IPS-18a (cell line): ENCODE data around the gene TTLL13.
"Not testable (repeated sequence)": the region's sequence is repeated elsewhere in the genome, so short reads cannot be mapped to it uniquely, and the experiment has no call there.

Source experiments
- H3K27ac ChIP-seq: one replicate; pipeline ENCODE4 v1.5.1; 2013; ENCODE audit warnings: low read length
- H3K27me3 ChIP-seq: one replicate; pipeline ENCODE4 v1.6.1; 2013; ENCODE audit warnings: mild to moderate bottlenecking, low read length; ENCODE audit not compliant: control insufficient read depth, insufficient read depth
- H3K36me3 ChIP-seq: one replicate; pipeline ENCODE4 v1.6.1; 2013; ENCODE audit warnings: low read depth, low read length; ENCODE audit not compliant: control insufficient read depth
- H3K4me1 ChIP-seq: one replicate; pipeline ENCODE4 v1.6.1; 2013; ENCODE audit warnings: low read depth, low read length; ENCODE audit not compliant: control insufficient read depth
- H3K4me3 ChIP-seq: one replicate; pipeline ENCODE4 v1.5.1; 2013; ENCODE audit warnings: low read length
- H3K9ac ChIP-seq: one replicate; pipeline ENCODE4 v1.6.1; 2013; ENCODE audit warnings: mild to moderate bottlenecking, low read length, moderate library complexity
- H3K9me3 ChIP-seq: one replicate; pipeline ENCODE4 v1.6.1; 2013; ENCODE audit warnings: low read depth, low read length; ENCODE audit not compliant: control insufficient read depth

TTLL13 gene

DNA sequence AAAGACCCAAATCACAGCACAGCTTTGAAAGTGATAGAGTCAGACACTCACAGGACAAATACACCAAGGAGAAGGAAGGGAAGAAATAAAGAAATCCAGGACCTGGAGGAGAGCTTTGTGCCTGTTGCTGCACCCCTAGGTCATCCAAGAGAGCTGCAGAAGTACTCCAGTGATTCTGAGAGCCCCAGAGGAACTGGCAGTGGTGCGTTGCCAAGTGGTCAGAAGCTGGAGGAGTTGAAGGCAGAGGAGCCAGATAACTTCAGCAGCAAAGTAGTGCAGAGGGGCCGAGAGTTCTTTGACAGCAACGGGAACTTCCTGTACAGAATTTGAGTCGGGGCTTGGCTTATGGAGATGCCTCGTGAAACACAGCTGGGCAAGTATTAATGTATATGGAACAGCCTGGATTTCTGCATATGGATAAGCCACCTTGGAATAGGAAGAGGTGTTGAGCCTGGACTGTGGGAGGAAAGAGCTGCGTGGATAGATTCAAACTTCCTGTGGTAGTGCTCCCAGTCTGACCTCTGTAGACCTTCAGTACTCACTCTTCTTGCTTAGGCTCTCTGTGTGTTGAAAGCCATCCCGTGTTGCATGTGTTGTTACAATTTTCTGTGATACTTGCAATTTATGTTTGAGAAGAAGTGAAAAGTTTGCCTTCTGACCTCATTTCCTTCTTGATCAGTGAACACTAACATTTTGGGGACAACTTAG, 22.3 kb downstream of the TTLL13 start:
- H3K36me3 ChIP-seq: peaks cover 45% of the 10 kb centered on the region
- no peak overlapping the region for H3K4me3 ChIP-seq
- no peaks in the 10 kb centered on the region for H3K9me3 ChIP-seq
- H3K4me1 ChIP-seq: peaks cover 17% of the 10 kb centered on the region
- no peaks in the 10 kb centered on the region for H3K27me3 ChIP-seq
- no peak overlapping the region for H3K9ac ChIP-seq
- no peak overlapping the region for H3K27ac ChIP-seq

DNA sequence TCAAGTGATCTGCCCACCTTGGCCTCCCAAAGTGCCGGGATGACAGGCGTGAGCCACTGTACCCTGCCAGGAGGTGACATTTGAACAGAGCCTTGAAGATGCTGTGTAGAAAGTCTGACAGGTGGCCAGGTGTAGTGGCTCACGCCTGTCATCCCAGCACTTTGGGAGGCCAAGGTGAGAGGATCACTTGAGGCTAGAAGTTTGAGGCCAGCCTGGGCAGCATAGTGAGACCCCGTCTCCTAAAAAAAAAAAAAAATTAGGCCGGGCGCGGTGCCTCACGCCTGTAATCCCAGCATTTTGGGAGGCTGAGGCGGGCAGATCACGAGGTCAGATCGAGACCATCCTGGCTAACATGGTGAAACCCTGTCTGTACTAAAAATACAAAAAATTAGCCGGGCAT, 29.1 kb downstream of the TTLL13 start:
- H3K27ac ChIP-seq, H3K27me3 ChIP-seq, H3K36me3 ChIP-seq, H3K9me3 ChIP-seq, H3K4me3 ChIP-seq, H3K9ac ChIP-seq, H3K4me1 ChIP-seq: not testable (repeated sequence)

DNA sequence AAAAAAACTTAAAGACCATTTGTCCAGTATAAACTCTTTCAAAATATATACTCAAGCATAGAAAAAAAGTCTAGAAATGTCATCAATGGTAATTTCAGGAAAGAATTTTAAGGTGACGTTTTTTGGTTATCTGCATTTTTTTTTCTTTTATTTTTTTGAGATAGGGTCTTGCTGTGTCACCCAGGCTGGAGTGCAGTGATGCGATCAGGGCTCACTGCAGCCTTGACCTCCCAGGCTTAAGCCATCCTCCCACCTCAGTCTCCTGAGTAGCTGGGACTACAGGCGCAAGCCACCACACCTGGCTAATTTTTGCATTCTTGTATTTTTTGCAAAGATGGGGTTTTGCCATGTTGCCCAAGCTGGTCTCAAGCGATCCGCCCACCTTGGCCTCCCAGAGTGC, 31.4 kb downstream of the TTLL13 start:
- H3K27ac ChIP-seq, H3K9ac ChIP-seq, H3K9me3 ChIP-seq, H3K27me3 ChIP-seq, H3K4me1 ChIP-seq, H3K36me3 ChIP-seq, H3K4me3 ChIP-seq: not testable (repeated sequence)

DNA sequence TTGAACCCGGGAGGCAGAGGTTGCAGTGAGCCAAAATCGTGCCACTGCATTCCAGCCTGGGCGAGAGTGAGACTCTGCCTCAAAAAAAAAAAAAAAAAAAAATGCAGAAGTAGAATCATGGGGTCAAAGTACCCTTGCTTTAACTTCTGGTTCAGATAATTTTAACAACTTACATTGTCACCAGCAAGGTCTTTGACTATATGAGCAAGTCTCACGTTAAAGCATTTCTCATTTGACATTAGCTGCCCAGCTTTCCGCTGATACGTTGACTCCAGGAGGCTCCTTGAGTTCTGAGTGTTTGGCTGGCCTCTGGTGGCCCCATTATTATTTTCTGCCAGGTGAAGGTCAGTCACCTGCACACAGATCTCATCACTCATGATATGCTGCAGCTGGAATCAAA, 32.3 kb downstream of the TTLL13 start:
- H3K27me3 ChIP-seq, H3K27ac ChIP-seq, H3K9me3 ChIP-seq, H3K36me3 ChIP-seq, H3K4me3 ChIP-seq, H3K9ac ChIP-seq, H3K4me1 ChIP-seq: not testable (repeated sequence)

DNA sequence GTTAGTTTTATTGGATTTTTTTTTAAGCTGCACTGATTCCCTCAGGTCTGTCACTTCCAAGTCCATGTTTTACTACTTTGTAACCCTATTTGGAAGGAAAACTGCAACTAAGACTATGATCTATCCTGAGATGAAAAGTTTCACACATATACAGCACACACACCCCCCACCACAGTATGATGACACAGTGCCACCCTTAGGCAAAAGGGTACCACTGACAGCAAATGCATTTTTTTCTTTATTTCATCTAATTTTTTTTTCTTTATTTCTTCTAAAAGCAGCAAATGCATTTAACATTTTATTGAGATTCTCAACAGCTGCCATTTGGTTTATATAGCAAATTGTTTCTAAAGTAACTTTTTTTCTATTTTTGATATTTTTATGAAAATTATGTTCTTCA, 37.3 kb downstream of the TTLL13 start:
- no peak overlapping the region for H3K9ac ChIP-seq
- H3K4me3 ChIP-seq: no peak overlapping the region
- H3K4me1 ChIP-seq: peaks cover 10% of the 10 kb centered on the region
- H3K27me3 ChIP-seq: no peaks in the 10 kb centered on the region
- no peak overlapping the region for H3K27ac ChIP-seq
- no peaks in the 10 kb centered on the region for H3K36me3 ChIP-seq
- H3K9me3 ChIP-seq: no peaks in the 10 kb centered on the region

DNA sequence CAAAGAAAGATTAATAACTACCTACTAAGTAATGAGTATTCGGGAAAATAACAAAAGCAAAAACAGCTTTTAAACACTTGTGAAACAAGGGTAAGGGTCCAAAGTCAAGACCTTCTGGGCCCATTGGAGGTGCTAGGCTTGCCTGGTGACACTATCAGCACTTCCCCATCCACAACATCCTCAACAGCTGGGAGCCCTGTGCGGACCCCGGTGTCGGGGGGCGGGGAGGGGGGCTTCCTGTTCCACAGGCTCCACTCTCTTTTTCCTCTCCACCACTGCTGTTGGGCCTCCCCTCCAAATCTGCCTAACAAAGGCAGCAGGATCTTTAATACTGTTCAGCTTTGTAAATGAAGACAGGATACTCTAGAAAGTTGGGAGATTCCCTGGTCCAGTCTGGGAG, 37.7 kb downstream of the TTLL13 start:
- H3K9ac ChIP-seq: no peak overlapping the region
- H3K27ac ChIP-seq: no peak overlapping the region

DNA sequence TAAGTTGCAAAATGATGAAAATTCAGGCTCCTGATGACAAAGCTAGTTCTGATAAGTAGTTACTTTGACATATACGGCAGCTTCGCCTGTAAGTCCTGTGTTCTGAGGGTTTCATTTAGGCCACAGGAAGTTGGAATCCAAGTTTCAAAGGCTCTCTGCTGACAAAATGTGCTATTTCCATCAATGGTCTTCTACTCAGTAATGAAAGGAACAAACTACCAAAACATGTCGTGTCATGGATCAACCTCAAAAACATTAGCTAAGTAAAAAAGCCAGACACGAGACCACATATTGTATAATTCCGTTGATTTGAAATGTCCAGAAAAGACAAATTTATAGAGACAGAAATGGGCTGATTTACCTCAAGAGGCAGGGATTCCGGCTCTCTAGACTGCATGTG, 38.6 kb downstream of the TTLL13 start:
- peaks cover 10% of the 10 kb centered on the region for H3K4me1 ChIP-seq
- H3K9me3 ChIP-seq: no peaks in the 10 kb centered on the region
- H3K36me3 ChIP-seq: no peaks in the 10 kb centered on the region
- no peaks in the 10 kb centered on the region for H3K27me3 ChIP-seq
- H3K27ac ChIP-seq: no peak overlapping the region
- H3K4me3 ChIP-seq: no peak overlapping the region
- no peak overlapping the region for H3K9ac ChIP-seq

More for the DNA sequence above, 37.7 kb downstream of the TTLL13 start:
- Histone ChIP-seq H3K36me3 (no peaks in the 10 kb centered on the region), H3K4me1 (peaks cover 10% of the 10 kb centered on the region), H3K27me3 (no peaks in the 10 kb centered on the region), H3K4me3 (no peak overlapping the region), H3K9me3 (no peaks in the 10 kb centered on the region)

DNA sequence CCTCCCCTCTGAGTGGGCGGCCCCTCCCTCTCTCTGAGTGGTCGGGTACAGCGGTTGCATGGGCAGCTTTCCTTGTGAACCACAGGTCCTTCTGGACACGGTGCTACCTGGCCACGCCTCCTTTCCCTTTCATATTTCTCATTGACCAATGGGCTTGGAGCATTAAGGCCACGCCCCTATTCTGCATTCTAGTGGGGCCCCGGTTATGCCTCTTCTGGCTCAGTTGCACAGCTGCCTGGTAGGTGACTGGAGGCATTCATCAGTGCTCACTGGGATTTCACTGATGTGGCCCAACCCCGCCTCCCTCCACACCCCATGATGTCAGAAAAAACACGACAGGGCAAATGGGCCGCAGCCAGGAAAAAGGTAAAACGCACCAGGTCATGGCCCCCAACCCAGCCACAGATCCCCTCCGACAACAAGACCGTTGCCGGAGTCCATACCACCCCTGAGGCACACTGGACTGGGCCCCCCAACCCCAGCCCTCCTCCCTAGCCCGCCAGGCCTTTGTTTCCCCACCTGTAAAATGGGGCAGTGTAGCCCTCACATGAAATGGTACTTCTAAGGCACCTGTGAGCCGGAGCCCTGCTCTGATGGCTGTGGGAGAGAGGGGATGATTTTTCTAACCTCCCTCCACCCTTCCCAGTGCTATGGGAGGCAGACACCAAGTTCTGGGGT, 42.5 kb downstream of the TTLL13 start:
- Histone ChIP-seq H3K9ac (no peak overlapping the region), H3K9me3 (no peaks in the 10 kb centered on the region), H3K27ac (no peak overlapping the region), H3K4me1 (peaks cover 10% of the 10 kb centered on the region), H3K36me3 (no peaks in the 10 kb centered on the region), H3K27me3 (no peaks in the 10 kb centered on the region), H3K4me3 (no peak overlapping the region)

DNA sequence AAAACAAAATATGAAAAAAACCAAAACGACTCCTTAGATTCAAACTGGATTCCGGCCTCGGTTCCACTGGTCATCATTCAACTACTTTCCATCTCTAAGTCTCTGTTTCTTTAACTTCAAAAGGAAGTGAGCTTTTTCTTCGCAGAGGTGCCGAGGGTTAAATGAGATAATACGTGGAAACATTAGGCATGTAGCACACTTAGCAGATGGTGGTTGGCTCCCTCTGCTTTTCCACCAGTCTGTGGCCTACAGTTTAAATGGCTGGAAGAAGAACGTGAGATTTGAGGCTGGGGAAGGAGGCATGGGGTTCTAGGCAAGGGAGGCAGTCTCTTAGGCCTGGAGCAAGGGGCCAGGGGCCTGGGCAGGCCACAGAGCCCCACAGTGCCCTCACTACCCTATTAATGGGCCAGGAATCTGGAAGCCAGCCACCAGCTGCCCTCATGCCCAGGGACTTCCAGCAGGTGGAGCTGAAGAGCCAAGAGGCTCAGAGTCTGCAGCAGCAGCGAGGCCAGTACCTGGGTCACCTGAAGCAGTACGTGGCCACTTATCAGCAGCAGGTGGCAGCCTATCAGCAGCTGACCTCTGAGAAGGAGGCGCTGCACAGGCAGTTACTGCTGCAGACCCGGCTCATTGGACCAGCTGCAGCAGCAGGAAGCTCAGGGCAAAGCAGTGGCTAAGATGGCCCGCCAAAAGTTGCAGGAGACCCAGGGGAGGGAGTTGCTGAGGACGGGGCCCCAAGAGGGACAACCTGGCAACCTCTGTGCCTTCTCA, 43.9 kb downstream of the TTLL13 start:
- H3K9ac ChIP-seq, H3K27ac ChIP-seq, H3K4me1 ChIP-seq, H3K4me3 ChIP-seq, H3K9me3 ChIP-seq, H3K36me3 ChIP-seq, H3K27me3 ChIP-seq: not testable (repeated sequence)

DNA sequence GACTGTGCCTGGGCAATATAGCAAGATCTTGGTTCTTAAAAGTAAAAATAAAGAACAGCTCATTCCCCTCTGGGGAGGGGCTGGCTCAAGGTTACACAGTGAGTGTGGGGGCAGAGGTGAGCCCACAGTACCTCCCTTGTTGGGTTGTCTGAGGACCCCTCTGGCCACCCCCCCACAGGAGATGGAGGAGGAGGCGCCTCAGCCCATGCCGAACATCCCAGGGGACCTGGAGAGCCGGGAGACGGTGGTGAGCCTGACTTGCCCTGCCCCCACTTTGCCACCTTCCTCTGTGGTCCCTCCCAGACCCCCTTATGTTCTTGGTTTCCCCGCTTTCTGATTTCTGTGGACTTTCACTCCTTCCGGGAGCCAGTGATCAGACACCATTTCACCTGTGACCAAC, 44.8 kb downstream of the TTLL13 start:
- Histone ChIP-seq H3K4me1 (no peaks in the 10 kb centered on the region), H3K36me3 (no peaks in the 10 kb centered on the region), H3K9ac (no peak overlapping the region), H3K4me3 (no peak overlapping the region), H3K27ac (no peak overlapping the region), H3K9me3 (no peaks in the 10 kb centered on the region), H3K27me3 (no peaks in the 10 kb centered on the region)

DNA sequence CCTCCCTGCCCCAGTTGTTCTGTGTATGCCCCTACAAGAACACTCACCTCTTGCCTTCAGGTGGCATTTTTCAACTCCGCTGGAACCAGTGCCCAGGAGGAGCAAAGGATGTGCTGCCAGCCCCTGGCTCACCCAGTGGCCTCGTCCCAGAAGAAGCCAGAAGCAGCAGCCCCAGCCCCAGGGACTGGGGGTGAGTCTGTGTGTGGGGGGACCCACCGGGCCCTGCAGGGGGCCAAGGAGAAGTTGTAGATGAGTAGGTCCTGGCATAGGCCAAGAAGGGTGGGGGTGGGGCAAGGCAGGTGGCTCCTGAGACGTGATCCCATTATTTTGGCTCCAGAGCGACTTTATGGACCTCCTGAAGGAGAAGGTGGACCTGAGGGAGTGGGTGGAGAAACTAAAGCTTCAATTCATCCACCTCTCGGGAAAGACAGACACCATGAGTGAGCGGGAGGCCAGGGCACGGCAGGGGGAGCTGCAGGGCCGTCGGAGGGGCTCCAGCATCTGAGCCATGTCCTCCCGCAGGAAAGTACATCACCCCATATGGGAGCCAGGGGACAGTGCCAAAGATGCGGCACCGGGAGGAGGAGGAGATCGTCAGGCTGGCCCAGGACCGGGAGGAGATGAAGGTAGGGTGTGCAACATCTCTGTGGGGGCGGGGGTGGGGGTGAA, 45.4 kb downstream of the TTLL13 start:
- H3K36me3 ChIP-seq: no peaks in the 10 kb centered on the region
- no peak overlapping the region for H3K27ac ChIP-seq
- no peaks in the 10 kb centered on the region for H3K4me1 ChIP-seq
- no peaks in the 10 kb centered on the region for H3K27me3 ChIP-seq
- H3K9me3 ChIP-seq: no peaks in the 10 kb centered on the region
- H3K9ac ChIP-seq: no peak overlapping the region
- no peak overlapping the region for H3K4me3 ChIP-seq
